ELF-1 (cell line): ENCODE results near the gene MARCHF6.
"Not testable (repeated sequence)": the region's sequence is repeated elsewhere in the genome, so short reads cannot be mapped to it uniquely, and the experiment has no call there.

ENCODE experiments used
- DNase-seq: peaks from one replicate; pipeline ENCODE4 v3.0.0-alpha.2; 2016; ENCODE audit warnings: low read depth, low spot score

The MARCHF6 gene

DNA sequence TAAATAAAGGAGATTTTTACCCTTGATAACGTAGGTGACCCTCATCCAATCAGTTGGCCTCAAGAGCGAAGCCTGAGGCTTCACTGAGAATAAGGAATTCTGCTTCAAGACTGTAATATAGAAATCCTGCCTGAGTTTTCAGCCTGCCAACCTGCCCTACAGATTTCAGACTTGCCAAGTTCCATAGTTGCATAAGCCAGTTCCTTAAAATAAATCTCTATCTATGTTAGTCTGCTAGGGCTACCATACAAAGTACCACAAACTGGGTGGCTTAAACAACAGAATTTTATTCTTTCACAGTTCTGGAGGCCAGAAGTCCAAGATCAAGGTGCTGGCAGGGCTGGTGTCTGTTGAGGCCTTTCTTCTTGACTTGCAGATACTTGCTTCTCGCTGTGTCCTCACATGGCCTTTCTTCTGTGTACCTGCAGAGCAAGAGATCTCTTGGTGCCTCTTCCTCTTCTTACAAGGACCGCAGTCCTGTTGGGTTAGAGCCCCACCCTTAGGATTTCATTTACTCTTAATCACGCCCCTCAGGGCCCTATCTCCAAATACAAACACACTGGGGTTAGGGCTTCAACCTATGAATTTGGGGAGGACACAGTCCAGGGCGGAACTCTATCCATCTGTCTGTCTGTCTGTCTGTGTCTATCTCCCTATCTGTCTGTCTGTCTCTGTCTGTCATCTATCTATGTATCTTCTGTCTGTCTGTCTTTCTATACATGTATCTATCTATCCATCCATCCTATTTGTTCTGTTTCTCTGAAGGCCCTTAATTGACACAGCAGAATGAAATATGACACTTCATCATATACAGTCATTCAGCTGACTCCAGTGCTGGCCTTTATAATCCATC lies 28.8 kb upstream of the MARCHF6 start:
- DNase-seq: no peak

DNA sequence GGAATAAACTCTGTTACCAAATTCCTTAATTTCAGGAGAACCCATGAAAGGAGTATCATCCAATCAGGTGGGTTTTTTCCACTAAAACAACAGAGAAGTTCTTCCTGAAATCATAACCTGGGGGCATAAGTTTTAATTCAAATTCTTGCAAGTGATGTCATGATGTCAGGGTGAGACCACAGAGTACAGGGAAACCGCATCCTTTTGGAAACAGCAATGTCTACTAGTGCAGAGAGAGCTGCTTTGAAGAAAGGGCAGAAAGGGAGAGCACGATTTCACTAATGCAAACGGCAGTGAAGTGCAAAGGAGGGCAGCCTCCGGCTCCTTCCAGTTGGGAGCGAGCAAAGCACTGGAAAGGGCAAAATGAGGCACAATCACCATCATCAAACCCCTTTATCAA lies 25.2 kb upstream of the MARCHF6 start:
- DNase-seq: no peak

DNA sequence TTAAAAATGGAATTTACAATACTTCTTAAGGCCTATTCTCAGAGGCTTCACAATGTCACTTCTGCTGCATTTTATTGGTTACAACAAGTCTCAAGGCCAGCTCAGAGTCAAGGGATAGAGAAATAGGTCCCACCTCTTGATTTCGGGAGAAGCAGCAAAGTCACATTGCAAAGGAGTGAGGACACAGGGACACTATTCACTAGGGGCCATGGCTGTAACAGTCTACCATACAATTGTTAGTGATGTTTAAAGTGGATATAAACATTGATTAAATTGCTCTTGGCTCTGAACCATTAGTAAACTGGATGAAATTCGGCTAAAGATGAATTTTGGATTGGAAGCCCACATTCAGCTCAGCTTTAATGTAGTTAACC lies 24.1 kb upstream of the MARCHF6 start:
- no peak for DNase-seq

- no peak for DNase-seq
Measured at GRCh38 chr5:10329820-10330481, 23.5 kb upstream of the MARCHF6 start.

DNA sequence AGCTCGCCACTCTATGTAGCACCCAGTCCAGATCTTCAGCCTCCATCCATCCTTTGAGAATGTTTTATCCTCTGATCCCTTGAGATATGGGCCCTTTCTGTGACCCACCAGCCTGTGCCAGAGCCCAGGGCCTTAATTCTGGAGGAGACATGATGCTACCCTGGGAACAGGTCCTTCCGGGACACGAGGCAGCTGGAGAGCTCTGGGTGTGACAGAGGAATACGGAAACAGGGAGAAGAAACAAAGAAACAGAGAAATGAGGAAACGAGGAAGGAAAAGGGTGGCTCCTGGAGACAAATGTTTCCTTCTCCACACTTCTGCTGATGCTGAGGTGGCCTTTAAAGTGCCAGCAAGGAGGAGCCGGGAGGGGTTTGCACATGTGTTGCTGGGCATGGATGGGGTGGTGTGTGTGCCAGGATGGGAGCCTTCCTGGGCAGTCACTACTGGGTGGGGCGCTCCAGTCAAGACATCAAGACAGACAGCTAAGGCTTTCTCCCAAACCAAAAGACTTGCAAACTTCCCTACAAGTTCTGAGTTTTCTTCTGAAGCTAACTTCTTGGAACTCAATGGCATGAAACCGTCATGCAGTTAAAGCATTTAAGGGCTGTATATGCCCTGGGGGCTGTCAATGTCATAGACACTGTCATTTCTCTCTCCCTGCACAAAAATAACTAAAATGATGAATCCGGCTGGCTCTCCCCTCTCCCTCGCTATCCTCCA lies 22.8 kb upstream of the MARCHF6 start:
- DNase-seq: no peak

DNA sequence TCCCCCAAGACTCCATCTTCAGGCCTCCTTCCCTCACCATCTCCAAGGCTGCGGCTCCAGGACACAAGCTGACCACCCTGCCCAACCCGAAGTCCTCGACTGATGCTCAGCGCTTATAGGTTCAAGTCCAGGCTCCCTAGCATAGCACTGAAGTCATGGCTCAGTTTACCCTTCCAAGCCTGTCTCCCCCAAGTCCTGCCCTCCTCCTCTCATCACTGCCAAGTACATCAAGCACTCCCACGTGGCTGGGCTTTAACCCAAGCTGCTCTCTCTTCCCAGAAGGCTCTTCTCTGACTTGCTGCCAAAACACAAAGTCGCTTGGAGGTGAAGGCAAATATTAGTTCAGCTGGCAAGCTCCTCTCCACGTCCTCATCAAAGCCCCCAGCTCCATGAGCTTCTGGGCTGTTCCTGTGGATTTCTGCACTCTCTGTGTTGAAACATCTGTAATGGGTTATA lies 22.1 kb upstream of the MARCHF6 start:
- no peak for DNase-seq

- DNase-seq: no peak
Measured at GRCh38 chr5:10332301-10332700, 21.2 kb upstream of the MARCHF6 start.

DNA sequence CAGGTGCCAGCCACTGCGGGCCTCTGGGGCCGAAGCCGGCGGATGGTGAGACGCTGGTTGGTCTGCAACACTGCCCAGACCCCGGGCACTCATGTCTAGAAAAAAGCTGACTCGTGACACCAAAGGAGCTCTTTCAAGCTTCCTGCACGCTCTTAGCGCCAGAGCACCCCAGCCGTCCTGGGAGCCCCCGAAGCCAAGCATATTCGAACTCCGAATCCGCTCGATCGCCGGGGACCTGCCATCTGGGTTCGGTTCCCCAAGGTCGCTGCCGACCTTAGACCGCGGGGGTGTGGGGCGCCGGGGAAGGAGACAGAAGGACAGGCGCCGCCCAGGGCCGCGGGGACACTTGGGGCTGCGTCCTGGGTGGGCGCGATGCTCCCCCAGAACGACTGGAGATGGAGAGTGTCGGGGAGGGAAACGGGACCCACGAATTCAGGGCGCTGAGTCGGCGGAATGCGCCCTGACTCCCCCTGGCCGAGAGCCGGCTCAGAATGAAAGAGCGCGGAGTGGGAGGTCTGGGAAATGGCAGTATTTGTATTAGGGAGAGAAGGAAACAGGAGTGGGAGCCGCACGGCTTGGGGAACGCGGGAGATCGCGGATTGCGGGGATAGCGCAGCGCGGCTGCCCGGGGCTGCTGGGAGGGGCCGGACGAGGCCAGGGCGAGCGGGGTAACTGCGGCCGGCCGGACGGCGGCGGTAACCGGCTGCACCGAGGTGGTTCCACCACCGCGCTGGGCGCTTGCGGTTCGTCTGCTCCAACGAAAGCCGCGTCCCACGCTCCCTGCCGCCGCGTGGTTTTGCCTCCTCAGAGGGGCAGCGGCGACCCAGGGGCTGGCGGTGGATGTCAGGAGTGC lies 20.1 kb upstream of the MARCHF6 start:
- peak; percentile 58 for DNase-seq

DNA sequence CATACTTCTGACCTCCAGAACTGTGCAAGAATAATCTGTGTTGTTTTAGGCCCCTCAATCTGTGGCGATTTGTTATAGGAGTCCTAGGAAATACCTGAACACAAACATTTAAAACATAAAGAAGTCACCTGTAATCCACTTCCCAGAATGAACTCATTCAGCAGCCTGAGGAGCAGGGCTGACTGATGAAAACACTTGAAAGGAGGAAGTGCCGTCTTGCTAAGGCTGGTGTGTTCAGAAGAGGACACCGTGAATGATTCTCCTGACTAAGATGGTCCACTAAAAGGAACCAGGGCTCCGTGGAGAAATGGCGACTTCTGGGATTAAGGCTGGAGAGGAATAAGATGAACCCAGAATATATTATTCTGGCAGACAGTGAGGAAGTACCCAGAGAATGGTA lies 18.7 kb upstream of the MARCHF6 start:
- DNase-seq: no peak

DNA sequence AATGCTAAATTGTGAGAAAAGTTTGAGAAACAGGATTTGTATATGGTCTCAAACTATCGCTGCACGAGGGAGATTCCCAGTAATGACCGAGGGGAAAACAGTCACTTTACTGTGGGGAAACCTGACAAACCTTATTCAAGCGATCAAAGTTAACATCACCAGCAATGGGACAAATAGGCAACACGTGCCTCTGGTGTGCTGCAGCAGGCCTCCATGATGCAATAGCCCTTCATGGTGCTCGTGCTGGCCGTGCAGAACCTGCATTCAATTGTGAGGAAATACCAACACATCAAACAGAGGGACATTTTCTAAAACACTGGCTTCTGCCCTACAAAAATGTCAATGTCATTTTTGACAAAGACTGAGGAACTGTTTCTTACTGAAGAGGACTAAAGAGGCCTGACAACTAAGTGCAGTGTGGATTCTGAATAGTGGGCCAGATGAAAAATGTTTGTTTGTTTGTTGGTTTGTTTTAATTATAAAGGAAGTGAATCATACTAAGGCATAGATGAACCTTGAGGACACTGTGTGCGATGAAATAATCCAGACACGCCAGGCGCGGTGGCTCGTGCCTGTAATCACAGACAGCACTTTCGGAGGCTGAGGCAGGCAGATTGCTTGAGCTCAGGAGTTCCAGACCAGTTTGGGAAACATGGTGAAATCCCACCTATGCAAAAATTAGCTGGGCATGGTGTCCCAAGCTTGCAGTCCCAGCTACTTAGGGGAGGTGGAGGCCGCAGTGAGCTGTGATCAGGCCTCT lies 17.6 kb upstream of the MARCHF6 start:
- DNase-seq: peak; percentile 12

GRCh38 chr5:10337107-10337506 lies 16.4 kb upstream of the MARCHF6 start:
- DNase-seq: no peak

DNA sequence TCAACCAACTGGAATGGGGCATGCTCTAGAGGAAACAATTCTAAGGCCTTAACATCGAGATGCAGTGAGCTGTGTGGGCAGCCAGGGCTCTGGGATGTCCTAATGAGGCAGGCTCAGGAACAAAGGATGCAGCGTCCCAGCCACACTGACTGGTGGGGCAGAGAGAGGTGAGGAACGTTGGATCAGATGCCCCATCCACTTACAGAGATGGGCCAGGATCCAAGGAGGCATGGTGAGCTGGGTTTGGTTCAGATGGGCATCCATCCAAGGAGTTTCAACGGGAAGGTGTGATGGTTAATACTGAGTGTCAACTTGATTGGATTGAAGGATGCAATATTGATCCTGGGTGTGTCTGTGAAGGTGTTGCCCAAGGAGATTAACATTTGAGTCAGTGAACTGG lies 15.5 kb upstream of the MARCHF6 start:
- no peak for DNase-seq

- no peak for DNase-seq
Measured at GRCh38 chr5:10338686-10339057, 14.8 kb upstream of the MARCHF6 start.

DNA sequence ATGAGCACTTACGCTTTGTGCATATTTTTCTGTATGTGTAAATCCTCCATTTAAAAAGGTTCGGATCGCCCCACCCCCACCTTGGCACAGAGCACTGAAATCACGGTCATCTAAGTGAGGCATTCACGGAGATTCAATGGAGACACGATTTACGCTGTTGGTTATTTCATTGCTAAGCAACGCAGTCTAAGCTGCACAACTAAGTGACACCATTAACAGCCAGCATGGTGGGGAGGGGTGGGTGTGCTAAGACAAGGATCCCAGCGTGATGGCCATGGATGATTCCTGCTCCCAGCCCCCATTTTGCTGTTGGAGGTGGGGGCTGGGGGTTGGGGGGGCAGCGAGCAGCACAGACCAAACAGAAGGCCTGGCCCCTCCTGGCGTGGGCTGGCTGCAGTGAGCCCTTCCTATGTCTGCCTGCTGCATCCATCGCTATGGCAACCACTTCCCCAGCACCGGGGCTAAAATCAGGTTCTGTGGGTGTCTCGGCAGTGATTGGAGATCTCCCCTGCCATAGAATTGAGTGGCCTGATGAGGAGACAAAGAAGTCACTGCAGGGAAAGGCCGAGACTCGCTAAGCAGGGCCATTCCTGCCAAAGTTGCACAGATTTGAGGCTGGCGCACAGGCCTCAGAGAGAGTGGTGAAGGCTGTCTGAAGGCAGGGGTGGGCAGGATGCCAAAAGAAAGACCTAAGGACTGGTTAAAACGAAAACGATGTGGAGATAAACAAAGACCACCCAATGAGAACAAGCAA lies 14.3 kb upstream of the MARCHF6 start:
- DNase-seq: no peak

GRCh38 chr5:10339958-10340357 lies 13.5 kb upstream of the MARCHF6 start:
- no peak for DNase-seq

DNA sequence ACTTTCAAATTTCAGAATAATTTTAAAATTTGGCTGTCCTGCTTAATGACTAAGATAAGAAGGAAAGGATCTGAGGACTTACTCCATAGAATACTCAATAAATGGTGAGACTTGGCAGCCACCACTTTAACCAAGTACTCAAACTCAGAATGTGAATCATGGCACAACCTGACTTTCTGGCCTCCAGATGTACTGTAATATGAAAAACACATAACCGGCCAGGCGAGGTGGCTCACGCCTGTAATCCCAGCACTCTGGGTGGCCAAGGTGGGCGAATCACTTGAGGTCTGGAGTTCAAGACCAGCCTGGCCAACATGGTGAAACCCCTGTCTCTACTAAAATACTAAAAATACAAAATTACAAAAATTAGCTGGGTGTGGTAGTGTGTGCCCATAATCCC lies 10.0 kb upstream of the MARCHF6 start:
- DNase-seq: no peak

GRCh38 chr5:10344461-10345106 lies 8.9 kb upstream of the MARCHF6 start:
- DNase-seq: not testable (repeated sequence)

GRCh38 chr5:10348258-10348657 lies 5.2 kb upstream of the MARCHF6 start:
- DNase-seq: no peak

DNA sequence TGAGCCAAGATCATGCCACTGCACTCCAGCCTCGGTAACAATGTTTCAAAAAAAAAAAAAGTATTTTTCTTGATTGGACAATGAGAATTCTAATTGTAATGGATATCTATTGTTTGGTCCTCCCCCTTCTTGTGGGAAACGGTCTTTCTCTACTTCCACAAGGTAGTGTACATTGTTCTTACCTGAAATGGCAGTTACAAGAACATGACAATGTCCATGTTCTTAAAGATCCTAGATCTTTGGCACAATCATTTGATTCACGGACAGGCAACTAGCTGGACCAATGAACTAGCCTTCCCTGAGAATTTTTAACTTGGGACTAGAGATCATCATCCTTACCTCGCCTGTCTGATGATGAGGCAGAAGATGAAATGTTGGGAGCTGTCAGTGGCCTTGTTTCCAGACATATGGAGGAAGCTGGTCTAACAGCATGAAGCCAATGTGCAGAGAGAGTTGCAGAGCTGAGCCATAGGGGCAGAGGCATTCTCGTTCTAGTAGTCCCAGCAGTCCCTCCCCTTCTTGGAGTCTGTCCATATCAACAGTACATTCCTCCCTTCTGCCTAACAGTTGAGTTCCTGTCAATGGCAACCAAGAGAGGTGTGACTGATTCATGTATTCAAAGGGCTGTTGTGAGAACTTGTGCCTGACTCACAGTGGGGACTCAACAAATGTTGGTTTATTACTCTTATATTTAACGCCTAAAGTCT lies 2.1 kb upstream of the MARCHF6 start:
- DNase-seq: peak; percentile 29
